ENCODE results near the gene YJU2.

Gene YJU2

DNA sequence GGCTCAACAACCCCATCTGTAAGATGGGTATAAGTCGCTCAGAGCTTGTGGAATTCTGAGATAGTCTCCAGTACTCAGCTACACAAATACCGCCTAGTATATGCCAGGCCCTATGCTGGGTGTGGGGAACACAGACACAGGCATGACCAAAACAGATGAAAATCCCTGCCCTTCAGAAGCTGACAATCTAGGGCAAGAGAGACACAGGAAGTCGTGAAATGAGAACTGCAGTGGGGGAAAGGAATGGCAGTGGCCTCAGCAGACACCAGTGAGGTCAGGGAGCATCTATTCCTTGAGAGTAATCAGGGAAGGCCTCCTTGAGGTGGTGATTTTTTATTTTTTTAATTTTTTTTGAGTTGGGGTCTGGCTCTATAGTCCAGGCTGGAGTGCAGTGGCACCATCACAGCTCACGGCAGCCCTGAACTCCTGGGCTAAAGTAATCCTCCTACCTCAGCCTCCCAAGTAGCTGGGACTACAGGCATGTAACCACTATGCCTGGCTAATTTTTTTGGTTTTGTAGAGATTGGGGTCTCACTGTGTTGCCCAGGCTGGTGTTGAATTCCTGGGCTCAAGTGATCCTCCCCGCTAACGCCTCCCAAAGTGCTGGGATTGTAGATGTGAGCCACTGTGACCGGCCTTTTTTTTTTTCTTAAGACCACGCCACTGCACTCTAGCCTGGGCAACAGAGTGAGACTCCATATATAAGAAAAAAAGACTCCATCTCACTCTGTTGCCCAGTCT lies 52.1 kb downstream of the YJU2 start:
- DNase-seq (ENCODE audit: low read depth) = no peak

DNA sequence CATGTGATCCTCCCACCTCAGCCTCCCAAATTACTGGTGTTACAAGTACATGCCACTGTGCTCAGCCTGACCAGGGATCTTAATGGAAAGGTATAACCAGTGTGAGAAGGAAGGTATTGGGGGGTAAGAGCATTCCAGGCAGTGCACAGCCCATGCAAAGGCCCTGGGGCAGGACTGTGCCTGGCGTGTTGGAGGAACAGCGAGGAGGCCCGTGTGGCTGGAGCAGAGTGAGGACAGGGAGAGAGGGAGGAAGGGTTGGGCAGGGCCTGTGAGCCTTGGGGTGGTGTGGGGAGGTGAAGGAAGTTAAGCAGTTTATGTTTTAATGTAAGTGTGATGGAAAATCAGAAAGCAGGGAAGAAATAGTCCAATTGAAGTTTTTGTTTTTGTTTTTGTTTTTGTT lies 53.7 kb downstream of the YJU2 start:
- no peak for DNase-seq (ENCODE audit: low read depth)

DNA sequence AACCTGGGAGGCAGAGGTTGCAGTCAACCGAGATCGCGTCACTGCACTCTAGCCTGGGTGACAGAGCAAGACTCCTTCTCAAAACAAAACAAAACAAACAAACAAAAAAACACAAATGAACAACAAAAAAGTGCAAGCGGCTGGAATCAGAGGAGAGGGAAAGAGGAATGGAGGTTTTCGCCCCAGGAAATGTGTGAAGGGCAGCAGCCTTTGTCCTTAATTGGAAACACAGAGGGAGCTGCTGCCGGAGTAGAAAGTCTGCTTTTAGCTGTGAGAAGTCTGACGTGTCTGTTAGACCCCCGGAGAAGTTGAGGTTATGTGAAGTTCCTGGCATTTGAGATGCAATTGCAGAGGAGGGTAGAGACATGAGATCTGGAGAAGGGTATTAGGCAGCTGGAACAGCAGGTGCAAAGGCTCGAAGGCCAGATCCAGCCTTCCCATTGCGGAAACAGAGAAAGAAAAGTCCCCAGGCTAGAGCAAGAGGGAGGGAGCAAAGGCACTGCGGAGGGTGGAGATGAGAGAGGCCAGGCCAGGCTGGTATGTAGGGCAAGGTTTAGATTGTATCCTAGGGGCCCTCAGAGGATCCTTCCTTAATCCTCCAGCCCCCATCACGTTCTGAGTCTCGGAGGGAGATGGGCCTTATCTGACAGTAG lies 54.8 kb downstream of the YJU2 start:
- no peak for DNase-seq (ENCODE audit: low read depth)

DNA sequence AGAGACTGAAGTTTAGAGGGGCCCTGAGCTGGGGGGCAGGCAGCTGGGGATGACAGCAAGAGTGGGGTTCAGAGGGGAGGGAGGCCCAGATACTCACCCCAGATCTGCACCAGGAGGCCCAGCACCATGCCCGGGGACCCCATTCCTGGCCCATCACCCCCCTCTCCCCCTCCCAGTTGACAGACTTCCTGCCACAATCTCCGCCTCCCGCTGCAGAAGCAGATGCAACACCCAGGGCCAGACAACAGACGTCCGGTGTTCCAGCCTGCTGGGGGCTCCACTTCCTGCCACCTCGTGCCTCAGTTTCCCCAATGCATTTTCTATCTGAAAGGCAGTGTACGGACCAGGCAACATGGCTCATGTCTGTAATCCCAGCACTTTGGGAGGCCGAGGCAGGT lies 55.4 kb downstream of the YJU2 start, which contains the start of gene TMIGD2:
Gene TMIGD2 (minus strand): TSS at position 147 of the 398 bp plus-strand sequence. CDS start 4 bp downstream, at position 143.
- no peak for DNase-seq (ENCODE audit: low read depth)

DNA sequence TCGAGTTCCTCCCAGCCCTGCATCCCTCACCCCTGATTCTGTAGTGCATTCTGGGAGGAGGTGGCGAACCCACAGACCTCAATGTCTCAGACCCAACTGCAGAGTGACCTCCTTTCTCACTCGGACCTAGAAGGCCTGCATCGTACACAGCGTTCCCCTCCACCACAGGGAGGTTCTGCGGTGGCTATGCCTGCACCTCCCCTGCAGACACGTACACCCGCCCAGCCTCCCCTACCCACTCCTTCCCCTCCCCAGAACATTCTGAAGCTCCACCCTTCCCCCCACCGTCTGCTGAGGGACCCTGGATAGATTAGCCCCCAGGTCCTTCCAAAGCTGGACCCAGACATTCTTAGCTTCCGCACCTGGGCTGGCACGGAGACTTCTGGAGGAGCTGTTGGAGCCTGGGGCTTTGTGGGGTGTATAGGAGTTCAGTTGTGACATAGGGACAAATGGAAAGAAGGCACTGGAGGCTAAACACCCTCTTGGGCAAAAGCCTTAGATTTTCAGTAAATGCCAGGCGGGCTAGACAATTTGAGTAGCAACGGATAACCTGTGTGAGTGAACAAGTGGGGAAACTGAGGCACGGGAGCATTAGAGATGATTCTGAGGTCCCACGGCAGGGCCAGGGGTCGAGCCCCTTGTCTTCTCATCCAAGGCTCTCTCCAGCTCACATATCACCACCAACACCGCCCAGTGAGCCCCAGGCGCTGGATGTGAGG lies 57.1 kb downstream of the YJU2 start:
- DNase-seq (ENCODE audit: low read depth) = no peak

DNA sequence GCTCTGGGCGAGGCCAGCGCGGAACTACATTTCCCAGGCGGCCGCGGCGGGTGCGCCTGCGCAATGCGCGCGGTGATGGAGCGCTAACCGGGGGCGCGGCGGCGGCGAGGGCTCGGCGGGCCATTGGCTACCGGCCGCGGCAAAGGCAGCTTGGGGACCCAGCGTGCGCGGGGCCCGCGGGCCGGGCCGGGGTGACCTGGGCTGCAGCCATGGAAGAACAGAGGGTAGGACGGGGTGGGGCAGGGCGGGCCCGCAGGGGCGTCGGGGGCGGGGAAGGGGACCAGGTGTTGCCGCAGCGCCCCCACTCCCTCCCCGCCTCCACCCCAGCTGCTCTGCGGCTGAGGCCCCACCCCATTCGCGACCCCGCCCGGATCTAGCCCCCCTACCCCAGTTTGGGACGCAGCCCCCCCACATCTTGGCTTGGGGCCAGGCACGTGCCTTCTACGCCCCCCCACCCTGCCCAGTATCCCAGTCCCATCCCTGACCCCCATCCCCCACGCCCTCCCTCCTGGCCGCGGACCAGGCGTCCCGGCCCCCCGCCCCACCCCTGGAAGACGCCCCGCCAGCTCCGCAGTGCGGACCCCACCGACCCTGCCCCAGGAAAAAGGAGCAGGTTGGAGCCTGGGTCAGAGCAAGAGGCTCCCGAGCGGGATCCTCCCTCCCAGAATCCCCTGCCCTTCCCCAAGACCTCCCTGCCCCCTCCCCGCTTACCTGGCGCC lies 57.8 kb downstream of the YJU2 start, which contains the start of gene FSD1:
Gene FSD1 (plus strand): TSS at position 61 of the 719 bp plus-strand sequence. CDS start 149 bp downstream, at position 210.
- peak; percentile 66 for DNase-seq (ENCODE audit: low read depth)

DNA sequence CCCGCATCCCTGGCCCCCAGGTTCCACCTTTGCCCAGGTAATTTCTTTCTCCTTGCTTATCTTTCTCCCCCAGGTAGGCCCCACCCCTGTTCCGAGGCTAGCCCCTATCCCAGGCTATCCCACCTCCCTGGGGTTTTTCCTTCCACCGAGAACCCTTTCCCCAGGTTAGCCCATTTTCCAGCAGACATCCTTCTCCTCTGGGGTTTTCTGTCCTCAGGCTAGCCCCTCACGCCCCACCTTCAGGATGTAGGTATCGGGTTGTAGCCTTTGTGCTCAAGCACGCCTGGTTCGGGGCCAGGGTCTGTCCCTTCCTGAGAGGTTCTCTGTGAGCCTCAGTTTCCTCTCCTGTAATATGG lies 58.4 kb downstream of the YJU2 start:
- DNase-seq (ENCODE audit: low read depth) = no peak

DNA sequence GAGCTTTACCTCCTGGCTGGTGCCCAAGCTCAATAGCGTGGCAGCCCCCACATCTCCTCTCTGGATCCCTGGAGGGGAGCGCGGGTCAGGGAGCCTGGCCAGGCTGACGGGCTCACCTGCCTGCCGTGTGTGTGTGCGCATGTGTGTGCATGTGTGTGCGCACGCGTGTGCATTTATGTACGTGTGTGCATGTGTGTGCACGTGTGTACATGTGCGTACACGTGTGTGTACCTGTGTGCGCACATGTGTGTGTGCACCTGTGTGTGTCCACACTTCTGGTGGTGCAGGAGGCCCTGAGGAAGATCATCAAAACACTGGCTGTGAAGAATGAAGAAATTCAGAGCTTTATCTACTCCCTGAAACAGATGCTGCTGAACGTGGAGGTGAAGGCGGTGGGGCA lies 58.8 kb downstream of the YJU2 start:
- no peak for DNase-seq (ENCODE audit: low read depth)

DNA sequence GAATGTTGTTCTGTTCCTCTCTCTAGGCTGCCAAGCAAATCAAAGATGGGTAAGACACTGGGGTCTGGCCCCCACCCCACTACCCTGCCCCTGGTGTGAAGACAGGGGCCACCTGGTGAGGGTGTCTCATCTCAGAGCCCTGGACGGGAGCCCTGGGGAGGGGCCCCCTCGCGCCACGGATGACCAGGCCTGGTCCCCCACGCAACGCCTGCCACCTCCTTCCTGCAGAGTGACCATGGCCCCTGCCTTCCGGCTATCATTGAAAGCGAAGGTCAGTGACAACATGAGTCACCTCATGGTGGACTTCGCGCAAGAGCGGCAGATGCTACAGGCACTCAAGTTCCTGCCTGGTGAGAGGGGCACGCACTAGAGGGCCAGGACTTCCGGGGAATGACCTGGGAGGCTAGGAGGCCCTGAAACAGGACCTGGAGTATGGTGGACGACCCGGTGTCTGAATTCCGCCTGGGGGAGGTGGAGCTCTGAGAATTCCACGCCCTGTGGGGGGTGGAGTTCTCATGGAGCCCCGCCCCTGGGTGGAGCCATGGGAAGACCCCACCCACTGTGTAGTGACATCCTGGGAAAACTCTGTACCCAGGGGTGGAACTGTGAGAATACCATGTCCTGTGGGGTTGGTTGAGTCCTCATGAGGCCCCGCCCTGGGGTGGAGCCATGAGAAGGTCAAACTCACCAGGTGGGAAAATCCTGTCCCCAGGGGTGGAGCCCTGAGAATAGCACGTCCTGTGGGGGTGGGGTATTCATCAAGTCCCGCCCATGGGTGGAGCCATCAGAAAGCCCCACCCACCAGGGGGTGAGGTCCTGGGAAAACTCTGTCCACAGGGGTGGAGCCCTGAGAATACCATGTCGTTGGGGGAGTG lies 63.6 kb downstream of the YJU2 start:
- DNase-seq (ENCODE audit: low read depth) = no peak

DNA sequence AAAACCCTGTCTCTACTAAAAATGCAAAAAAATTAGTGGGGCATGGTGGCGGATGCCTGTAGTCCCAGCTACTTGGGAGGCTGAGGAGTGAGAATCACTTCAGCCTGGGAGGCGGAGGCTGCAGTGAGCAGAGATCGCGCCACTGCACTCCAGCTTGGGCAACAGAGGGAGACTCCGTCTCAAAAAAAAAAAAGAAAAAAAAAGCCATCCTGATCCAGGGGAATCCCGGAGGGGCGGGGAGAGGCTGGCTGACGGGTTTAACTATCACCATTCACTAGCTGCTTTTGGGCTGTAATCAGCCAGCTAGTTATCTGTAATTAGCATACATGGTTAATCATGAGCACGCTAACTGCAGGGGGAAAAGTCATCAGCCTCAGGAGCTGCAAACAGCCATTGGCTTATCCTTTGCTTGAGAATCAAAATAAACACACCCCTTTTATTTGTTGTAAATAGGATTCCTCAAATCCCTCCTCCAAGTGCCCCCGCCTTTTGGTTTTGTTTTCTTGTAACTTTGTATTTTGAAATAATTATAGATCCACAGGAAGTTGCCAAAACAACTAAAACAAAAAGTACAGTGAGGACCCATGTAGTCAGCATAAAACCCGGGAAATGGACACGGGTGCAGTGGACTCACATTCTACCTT lies 67.1 kb downstream of the YJU2 start:
- no peak for DNase-seq (ENCODE audit: low read depth)

DNA sequence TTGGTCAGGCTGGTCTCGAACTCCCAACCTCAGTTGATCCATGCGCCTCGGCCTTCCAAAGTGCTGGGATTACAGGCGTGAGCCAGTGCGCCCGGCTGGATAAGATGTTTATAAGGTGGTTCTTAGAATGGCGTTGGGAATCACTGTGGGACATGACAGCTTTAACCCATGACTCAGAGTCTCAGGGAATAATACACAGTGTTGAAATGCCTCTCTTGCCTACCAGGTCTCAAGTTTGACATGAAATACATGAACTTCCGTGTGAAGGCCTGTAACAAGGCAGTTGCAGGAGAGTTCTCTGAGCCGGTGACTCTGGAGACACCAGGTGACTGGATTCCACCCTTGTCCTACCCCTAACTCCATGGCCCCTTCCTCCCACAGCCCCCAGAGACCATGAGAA lies 70.1 kb downstream of the YJU2 start:
- no peak for DNase-seq (ENCODE audit: low read depth)

DNA sequence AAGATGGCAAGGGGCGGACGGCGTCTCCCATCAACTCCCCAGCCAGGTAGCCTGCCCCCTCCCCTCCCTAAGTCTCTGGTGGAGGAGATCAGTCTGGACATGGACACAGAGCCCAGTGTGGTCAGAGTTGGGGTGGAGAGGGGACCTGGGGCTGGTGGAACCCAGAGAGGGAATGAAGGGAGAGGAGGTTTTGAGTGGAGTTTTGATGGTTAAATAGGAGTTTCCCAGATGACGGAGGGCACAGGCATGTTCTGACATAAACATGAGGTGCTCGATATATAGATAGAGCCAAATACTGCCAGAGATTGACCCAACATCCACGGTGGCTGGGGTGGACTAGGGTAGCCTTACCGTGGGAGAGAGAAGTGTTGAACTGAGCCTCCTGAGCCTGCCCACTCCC lies 71.6 kb downstream of the YJU2 start:
- DNase-seq (ENCODE audit: low read depth) = no peak

Measured in stimulated activated CD8-positive, alpha-beta memory T cell treated with anti-CD3 and anti-CD28 coated beads, Interleukin-4, amount 100 ng/mL, for 24 hours (primary cell).